ENCODE results near the gene TTC32.

The TTC32 gene

DNA sequence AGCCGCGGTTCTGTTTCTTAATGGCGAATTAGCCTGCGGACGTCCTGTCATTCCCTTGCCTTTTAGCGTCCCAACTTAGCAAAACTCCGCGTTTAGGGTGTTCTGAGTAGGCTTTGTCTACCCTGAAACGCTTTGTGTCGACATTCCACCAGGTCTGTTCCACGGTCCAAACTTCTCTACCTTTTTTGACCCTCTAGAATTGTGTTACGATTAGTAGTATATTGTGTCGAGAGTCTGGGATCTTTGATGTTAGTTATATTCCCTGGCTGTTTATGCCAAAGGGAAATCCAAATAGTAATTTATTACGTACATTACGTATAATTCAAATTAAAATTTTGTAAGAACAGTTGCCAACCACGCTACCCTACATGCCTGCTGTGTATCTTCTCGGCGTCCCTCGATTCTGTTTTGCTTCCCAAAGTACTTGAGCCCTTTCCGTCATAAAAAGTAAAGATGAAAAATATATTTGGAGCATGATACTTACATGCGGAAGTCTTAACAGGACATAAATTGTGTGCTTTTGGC lies 495 bp upstream of the TTC32 start:
- Histone ChIP-seq H3K4me3 (ENCODE audit: low read depth in 1 of 2, low read length in 1 of 2) (peak overlapping the region; percentile 72 to 84), H3K9me3 (no peaks in the 10 kb centered on the region), H3K4me1 (ENCODE audit: control insufficient read depth in 1 of 2, insufficient read depth in 1 of 2, low read depth in 1 of 2, low read length in 1 of 2) (peaks cover 43 to 44% of the 10 kb centered on the region in 2 experiments), H3K27ac (peak overlapping the region; percentile 94), H3K27me3 (peaks cover 27% of the 10 kb centered on the region), H3K36me3 (no peaks in the 10 kb centered on the region)
- TF ChIP-seq, protein P1, sequence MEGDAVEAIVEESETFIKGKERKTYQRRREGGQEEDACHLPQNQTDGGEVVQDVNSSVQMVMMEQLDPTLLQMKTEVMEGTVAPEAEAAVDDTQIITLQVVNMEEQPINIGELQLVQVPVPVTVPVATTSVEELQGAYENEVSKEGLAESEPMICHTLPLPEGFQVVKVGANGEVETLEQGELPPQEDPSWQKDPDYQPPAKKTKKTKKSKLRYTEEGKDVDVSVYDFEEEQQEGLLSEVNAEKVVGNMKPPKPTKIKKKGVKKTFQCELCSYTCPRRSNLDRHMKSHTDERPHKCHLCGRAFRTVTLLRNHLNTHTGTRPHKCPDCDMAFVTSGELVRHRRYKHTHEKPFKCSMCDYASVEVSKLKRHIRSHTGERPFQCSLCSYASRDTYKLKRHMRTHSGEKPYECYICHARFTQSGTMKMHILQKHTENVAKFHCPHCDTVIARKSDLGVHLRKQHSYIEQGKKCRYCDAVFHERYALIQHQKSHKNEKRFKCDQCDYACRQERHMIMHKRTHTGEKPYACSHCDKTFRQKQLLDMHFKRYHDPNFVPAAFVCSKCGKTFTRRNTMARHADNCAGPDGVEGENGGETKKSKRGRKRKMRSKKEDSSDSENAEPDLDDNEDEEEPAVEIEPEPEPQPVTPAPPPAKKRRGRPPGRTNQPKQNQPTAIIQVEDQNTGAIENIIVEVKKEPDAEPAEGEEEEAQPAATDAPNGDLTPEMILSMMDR (IDR thresholded peaks at IDR 0.05): no peak

DNA sequence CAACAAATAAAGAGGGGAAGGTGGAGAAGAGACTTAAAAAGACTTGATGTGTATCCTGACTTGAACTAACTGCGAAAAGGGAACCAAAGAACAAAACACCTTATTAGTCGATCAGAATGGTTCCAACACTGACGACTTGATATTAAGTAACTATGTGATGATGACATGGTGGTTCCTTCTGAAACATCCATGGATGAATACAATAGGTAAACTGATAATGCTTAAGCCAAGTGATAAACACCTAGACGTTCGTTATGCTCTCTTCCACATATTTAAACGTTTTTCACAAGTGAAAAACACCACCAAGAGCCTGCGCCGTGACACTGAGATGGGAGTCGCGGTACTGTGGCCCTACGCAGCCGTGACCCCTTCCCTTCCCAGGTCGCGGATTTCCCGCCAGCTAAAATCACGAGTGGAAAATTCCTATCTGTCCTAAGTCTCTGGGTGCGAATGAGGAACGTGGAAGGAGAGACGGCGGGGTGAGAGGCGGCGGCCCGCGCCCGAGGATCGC lies 797 bp downstream of the TTC32 start:
- Histone ChIP-seq H3K36me3 (no peaks in the 10 kb centered on the region), H3K27me3 (peaks cover 15% of the 10 kb centered on the region), H3K4me3 (ENCODE audit: low read depth in 1 of 2, low read length in 1 of 2) (peak overlapping the region; percentile 72 to 84), H3K27ac (peak overlapping the region; percentile 94), H3K9me3 (no peaks in the 10 kb centered on the region), H3K4me1 (ENCODE audit: control insufficient read depth in 1 of 2, insufficient read depth in 1 of 2, low read depth in 1 of 2, low read length in 1 of 2) (peaks cover 43 to 45% of the 10 kb centered on the region in 2 experiments)
- TF ChIP-seq, protein P1 (IDR thresholded peaks at IDR 0.05): no peak

DNA sequence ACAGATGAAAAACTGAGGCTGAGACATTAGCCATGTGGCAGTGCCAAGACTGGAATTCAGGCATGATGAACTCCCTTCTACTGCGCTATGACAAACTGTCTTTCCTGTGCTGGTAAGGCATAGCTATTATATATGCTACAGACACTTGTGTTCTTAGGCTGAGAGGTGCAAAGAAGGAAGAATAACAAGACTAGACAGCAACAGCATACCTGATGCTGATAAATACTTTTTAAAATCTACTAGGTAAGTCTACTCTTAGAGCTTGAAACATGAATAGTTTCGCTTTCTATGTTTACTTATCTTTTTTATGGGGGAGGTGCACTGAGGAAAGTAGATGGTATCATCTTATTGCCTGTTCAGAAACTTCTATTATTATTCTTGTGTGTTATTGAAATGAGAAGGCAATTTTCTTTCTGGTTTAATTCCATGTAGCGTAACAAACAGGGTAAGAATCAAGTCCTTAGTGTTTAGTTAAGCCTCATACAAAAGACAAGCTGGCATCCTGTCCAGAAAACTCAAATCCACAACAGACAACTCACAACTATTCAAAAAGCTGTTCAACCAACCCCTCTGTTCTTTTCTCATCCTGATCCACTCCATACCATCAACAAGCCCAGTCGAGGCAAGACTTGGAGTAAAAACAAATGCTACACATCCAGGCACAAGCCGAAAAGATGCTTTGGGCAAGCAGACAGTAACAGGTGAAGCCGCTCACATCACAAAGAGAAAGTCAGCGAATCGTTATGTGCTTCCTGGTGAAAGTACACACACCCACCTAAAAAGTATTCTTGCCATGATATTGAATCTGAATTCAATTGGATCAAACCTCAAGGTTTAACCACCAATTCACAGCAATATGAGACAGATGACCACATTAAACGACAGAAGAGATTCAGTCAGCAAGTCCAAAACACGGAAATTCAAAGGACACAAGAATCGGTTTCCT lies 1.5 kb downstream of the TTC32 start:
- H3K4me3 ChIP-seq (ENCODE audit: low read depth in 1 of 2, low read length in 1 of 2): peak overlapping the region; percentile 72 to 84
- peaks cover 11% of the 10 kb centered on the region for H3K27me3 ChIP-seq
- H3K4me1 ChIP-seq (ENCODE audit: control insufficient read depth in 1 of 2, insufficient read depth in 1 of 2, low read depth in 1 of 2, low read length in 1 of 2): peaks cover 43 to 45% of the 10 kb centered on the region in 2 experiments
- no peaks in the 10 kb centered on the region for H3K36me3 ChIP-seq
- H3K9me3 ChIP-seq: no peaks in the 10 kb centered on the region
- TF ChIP-seq, protein P1 (IDR thresholded peaks at IDR 0.05): no peak
- peak overlapping the region; percentile 94 for H3K27ac ChIP-seq

DNA sequence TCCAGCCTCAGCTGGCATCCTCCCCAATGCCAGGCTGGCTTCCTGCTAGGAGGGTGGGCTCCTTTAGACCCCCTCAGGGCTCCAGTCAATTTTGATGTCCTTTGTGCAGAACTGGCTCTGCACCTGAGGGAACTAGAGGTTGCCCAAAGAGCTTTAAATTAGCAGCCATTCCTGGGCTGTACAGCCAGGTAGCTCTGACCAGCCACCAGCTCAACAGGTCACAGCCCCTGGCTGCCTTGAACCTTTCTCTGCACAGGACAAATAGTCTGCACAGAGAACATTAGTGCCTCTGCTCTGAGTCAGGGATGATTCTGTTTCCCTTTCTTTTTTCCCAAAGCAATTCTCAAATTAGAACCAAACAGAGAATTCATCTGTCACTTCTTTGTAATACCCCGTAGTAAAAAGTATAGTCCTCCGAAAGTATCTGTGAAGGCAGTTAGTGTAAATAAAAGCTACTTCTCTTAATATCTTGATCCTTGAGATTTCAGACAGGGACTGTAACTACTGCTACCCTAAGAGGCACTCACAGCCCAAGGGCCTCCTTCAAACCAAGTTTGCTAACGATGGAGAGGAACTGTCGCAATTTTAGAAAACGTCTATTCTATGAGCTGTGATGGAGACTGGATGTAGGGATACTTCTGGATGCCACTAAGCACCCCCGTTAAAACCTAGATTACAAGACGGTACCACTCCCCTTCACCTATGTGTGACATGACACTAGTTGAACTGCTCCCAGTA lies 3.0 kb downstream of the TTC32 start:
- H3K27ac ChIP-seq: peak overlapping the region; percentile 53
- no peaks in the 10 kb centered on the region for H3K9me3 ChIP-seq
- H3K4me3 ChIP-seq (ENCODE audit: low read depth in 1 of 2, low read length in 1 of 2): no peak overlapping the region
- H3K27me3 ChIP-seq: no peaks in the 10 kb centered on the region
- H3K36me3 ChIP-seq: no peaks in the 10 kb centered on the region
- TF ChIP-seq, protein P1 (IDR thresholded peaks at IDR 0.05): no peak
- H3K4me1 ChIP-seq (ENCODE audit: control insufficient read depth in 1 of 2, insufficient read depth in 1 of 2, low read depth in 1 of 2, low read length in 1 of 2): peaks cover 43 to 45% of the 10 kb centered on the region in 2 experiments

DNA sequence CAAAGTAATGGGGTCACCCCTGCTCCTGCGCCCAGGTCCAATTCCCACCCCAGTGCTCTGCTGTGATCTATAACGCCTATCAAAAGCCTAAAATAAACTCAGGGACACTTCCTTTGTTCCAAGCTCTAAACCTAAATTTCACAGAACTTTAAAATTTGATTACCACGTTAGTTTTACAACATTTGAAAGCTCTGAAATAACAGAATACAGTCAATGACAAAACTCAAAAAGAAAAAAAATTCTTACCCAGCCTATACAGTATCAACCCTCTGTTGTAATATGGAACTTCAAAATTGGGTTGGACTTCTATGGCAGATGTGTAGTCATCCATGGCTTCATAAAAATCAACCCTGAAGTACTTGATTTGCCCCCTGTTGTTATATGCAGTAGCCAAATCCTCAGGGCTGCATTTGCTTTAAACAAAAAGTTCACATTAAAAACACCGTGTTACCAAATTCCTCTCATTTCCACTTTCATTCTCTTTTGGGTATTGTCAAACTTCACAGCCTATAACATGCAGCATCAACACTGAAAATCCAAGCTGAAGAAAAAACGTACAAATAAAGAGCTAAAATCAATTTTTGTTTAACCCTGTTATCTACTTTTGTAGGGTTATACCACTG lies 4.0 kb downstream of the TTC32 start:
- no peaks in the 10 kb centered on the region for H3K9me3 ChIP-seq
- H3K27ac ChIP-seq: peak overlapping the region; percentile 53
- TF ChIP-seq, protein P1 (IDR thresholded peaks at IDR 0.05): no peak
- no peak overlapping the region for H3K4me3 ChIP-seq (ENCODE audit: low read depth in 1 of 2, low read length in 1 of 2)
- H3K36me3 ChIP-seq: no peaks in the 10 kb centered on the region
- peaks cover 42 to 45% of the 10 kb centered on the region in 2 experiments for H3K4me1 ChIP-seq (ENCODE audit: control insufficient read depth in 1 of 2, insufficient read depth in 1 of 2, low read depth in 1 of 2, low read length in 1 of 2)
- H3K27me3 ChIP-seq: no peaks in the 10 kb centered on the region
